Liver (tissue), 9 donors: Measurements from ENCODE around the gene VWA3B. TPM values are rescaled to one million over a fixed set of nuclear protein-coding genes. Genes with fewer than 3 reads are reported as not detected.

Experiments
- DNase-seq: peaks from one replicate; pipeline ENCODE4 v3.0.0-alpha.2; 2017; ENCODE audit warnings: low spot score
- H3K27ac ChIP-seq, 2 donors: one replicate each; pipeline ENCODE4 v1.7.0; 2013; ENCODE audit warnings: inconsistent platforms in 2 of 2, low read length in 2 of 2, control low read depth in 1 of 2, low read depth in 1 of 2, mild to moderate bottlenecking in 1 of 2
- H3K27me3 ChIP-seq, 4 donors: one replicate each; pipeline versions ENCODE4 v1.6.1 to v1.7.0; 2013; ENCODE audit warnings: low read length in 3 of 4, inconsistent platforms in 1 of 4, mild to moderate bottlenecking in 1 of 4, moderate library complexity in 1 of 4; ENCODE audit not compliant: control insufficient read depth in 4 of 4, insufficient read depth in 4 of 4
- H3K36me3 ChIP-seq, 4 donors: one replicate each; pipeline versions ENCODE4 v1.6.1 to v1.7.0; 2013; ENCODE audit warnings: low read length in 3 of 4, mild to moderate bottlenecking in 3 of 4, low read depth in 1 of 4, moderate library complexity in 1 of 4; ENCODE audit not compliant: control insufficient read depth in 4 of 4, insufficient read depth in 3 of 4
- H3K4me1 ChIP-seq, 4 donors: one replicate each; pipeline versions ENCODE4 v1.6.1 to v1.7.0; 2013; ENCODE audit warnings: low read length in 3 of 4, mild to moderate bottlenecking in 3 of 4, moderate library complexity in 1 of 4; ENCODE audit not compliant: control insufficient read depth in 4 of 4, insufficient read depth in 4 of 4
- H3K4me3 ChIP-seq, 3 donors: one replicate each; pipeline versions ENCODE4 v1.6.1 to v1.7.0; 2013; ENCODE audit warnings: low read length in 3 of 3, control low read depth in 1 of 3, low read depth in 1 of 3, mild to moderate bottlenecking in 1 of 3
- H3K9ac ChIP-seq, 2 donors: one replicate each; pipeline ENCODE4 v1.7.0; 2013; ENCODE audit warnings: low read length in 2 of 2, mild to moderate bottlenecking in 2 of 2, moderate library complexity in 2 of 2, control low read depth in 1 of 2, low read depth in 1 of 2
- H3K9me3 ChIP-seq, 4 donors: one replicate each; pipeline versions ENCODE4 v1.6.1 to v1.7.0; 2013; ENCODE audit warnings: low read length in 3 of 4; ENCODE audit not compliant: control insufficient read depth in 4 of 4
- EGR1 ChIP-seq, 2 donors: IDR thresholded peaks; 2 replicates each; pipeline ENCODE4 v1.6.1; 2016 to 2018; ENCODE audit warnings: antibody characterized with exemption in 2 of 2, low read depth in 2 of 2
- GABPA ChIP-seq, 2 donors: IDR thresholded peaks in 1 of 2; conservative IDR thresholded peaks in 1 of 2; 2 replicates each; pipeline ENCODE4 v1.6.1; 2016; ENCODE audit warnings: antibody characterized with exemption in 2 of 2, mild to moderate bottlenecking in 1 of 2, moderate library complexity in 1 of 2
- HNF4A ChIP-seq, 2 donors: conservative IDR thresholded peaks; 2 replicates each; pipeline ENCODE4 v1.6.1; 2016; ENCODE audit warnings: antibody characterized with exemption in 2 of 2, mild to moderate bottlenecking in 2 of 2
- HNF4G ChIP-seq: IDR thresholded peaks from 2 replicates; pipeline ENCODE4 v1.6.1; 2016; ENCODE audit warnings: antibody characterized with exemption
- JUND ChIP-seq, 2 donors: IDR thresholded peaks; 2 replicates each; pipeline ENCODE4 v1.6.1; 2016; ENCODE audit warnings: antibody characterized with exemption in 2 of 2
- NR2F2 ChIP-seq: IDR thresholded peaks from 2 replicates; pipeline ENCODE4 v1.6.1; 2016; ENCODE audit warnings: antibody characterized with exemption
- RXRA ChIP-seq, 2 donors: IDR thresholded peaks; 2 replicates each; pipeline ENCODE4 v1.6.1; 2017 to 2018; ENCODE audit warnings: antibody characterized with exemption in 2 of 2, mild to moderate bottlenecking in 1 of 2
- SP1 ChIP-seq: IDR thresholded peaks from 2 replicates; pipeline ENCODE4 v1.6.1; 2018; ENCODE audit warnings: antibody characterized with exemption, mild to moderate bottlenecking
- TAF1 ChIP-seq: conservative IDR thresholded peaks from 2 replicates; pipeline ENCODE4 v1.6.1; 2016; ENCODE audit warnings: antibody characterized with exemption, mild to moderate bottlenecking
- WGBS: extraction: QIAGEN DNeasy Blood & Tissue Kit; methylation state at CpG from one replicate; pipeline ENCODE4 v1.1.7; 2013; 5-methylcytosine and 5-hydroxymethylcytosine counted together
- polyA plus RNA-seq, 2 donors: library from polyadenylated mRNA; stranded (reverse) in 1 of 2; unstranded in 1 of 2; fragments of 200-250 nt in 1 of 2; fragments of >200 nt in 1 of 2; fragmentation: Nextera tagmentation in 1 of 2; extraction: Ambion mirVana in 1 of 2; gene quantifications; one replicate each; pipeline versions ENCODE4 v1.2.1 to v1.2.3, GENCODE V29; 2013 to 2015
- total RNA-seq, 2 donors: library from RNA; depleted of rRNA; stranded (reverse); fragments of >200 nt; gene quantifications; one replicate each; pipeline ENCODE4 v1.2.3, GENCODE V29; 2014
- TF ChIP-seq, protein P1 (sequence below): IDR thresholded peaks from 2 replicates; pipeline ENCODE4 v1.6.1; 2016; ENCODE audit warnings: antibody characterized with exemption, mild to moderate bottlenecking
- TF ChIP-seq, protein P2 (sequence below): IDR thresholded peaks from 2 replicates; pipeline ENCODE4 v1.6.1; 2016; ENCODE audit warnings: antibody characterized with exemption
- TF ChIP-seq, protein P3 (sequence below): IDR thresholded peaks from 2 replicates; pipeline ENCODE4 v1.6.1; 2016; ENCODE audit warnings: antibody characterized with exemption
- TF ChIP-seq, protein P4 (sequence below): fragments of 150-350 bp; IDR thresholded peaks from 2 replicates; pipeline ENCODE4 v1.5.1; 2017; ENCODE audit warnings: improper control_type of control experiment, low read depth, low read length; ENCODE audit not compliant: missing input control
- donor health status: healthy.
- donor health status: healthy.
- donor health status: healthy.
- donor health status: healthy.
- donor health status: healthy.

The VWA3B gene
- total and polyA plus RNA-seq, 4 donors = 0.08 TPM; not detected in 3

DNA sequence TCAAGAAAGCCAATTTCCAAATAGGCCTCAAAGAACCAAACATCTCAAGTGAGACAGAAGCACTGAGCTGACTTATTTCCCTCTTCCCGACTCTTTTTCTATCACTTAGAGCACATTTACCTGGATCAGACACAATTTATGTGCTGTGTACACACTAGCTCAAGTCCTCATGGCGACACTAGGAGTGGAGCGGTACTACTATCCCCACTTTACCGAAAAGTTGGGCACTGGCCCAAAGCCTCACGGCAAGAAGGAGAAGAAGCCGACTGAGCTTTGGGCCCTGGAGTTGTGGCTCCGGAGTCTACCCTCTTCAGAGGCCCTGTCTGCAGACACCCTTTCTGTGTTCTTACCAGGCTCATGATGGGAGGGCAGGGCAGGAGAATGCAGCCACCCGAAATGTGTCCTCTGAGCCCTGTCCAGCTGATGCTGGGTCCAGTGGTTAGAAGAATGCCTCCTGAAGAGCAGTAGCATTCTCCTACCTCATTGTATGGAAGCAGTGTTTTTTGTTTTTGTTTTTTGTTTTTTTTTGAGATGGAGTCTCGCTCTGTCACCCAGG, 167.6 kb downstream of the VWA3B start:
- WGBS = 94% methylated on average over 9 of the region's 9 CpGs
- DNase-seq = no peak
- Histone ChIP-seq H3K36me3 (no peaks in the 10 kb centered on the region), H3K4me3 (no peak overlapping the region), H3K27me3 (no peaks in the 10 kb centered on the region), H3K9me3 (no peaks in the 10 kb centered on the region), H3K4me1 (no peaks in the 10 kb centered on the region), H3K27ac (no peak overlapping the region), H3K9ac (no peak overlapping the region)
- TF ChIP-seq TAF1 (no peak), JUND (IDR thresholded peaks at IDR 0.05) (no peak), HNF4G (no peak), RXRA (IDR thresholded peaks at IDR 0.05) (no peak), EGR1 (IDR thresholded peaks at IDR 0.05; ENCODE audit: low read depth in 2 of 2) (no peak)
- TF ChIP-seq, protein P1, sequence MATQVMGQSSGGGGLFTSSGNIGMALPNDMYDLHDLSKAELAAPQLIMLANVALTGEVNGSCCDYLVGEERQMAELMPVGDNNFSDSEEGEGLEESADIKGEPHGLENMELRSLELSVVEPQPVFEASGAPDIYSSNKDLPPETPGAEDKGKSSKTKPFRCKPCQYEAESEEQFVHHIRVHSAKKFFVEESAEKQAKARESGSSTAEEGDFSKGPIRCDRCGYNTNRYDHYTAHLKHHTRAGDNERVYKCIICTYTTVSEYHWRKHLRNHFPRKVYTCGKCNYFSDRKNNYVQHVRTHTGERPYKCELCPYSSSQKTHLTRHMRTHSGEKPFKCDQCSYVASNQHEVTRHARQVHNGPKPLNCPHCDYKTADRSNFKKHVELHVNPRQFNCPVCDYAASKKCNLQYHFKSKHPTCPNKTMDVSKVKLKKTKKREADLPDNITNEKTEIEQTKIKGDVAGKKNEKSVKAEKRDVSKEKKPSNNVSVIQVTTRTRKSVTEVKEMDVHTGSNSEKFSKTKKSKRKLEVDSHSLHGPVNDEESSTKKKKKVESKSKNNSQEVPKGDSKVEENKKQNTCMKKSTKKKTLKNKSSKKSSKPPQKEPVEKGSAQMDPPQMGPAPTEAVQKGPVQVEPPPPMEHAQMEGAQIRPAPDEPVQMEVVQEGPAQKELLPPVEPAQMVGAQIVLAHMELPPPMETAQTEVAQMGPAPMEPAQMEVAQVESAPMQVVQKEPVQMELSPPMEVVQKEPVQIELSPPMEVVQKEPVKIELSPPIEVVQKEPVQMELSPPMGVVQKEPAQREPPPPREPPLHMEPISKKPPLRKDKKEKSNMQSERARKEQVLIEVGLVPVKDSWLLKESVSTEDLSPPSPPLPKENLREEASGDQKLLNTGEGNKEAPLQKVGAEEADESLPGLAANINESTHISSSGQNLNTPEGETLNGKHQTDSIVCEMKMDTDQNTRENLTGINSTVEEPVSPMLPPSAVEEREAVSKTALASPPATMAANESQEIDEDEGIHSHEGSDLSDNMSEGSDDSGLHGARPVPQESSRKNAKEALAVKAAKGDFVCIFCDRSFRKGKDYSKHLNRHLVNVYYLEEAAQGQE = no peak
- TF ChIP-seq, protein P2, sequence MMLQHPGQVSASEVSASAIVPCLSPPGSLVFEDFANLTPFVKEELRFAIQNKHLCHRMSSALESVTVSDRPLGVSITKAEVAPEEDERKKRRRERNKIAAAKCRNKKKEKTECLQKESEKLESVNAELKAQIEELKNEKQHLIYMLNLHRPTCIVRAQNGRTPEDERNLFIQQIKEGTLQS = no peak

DNA sequence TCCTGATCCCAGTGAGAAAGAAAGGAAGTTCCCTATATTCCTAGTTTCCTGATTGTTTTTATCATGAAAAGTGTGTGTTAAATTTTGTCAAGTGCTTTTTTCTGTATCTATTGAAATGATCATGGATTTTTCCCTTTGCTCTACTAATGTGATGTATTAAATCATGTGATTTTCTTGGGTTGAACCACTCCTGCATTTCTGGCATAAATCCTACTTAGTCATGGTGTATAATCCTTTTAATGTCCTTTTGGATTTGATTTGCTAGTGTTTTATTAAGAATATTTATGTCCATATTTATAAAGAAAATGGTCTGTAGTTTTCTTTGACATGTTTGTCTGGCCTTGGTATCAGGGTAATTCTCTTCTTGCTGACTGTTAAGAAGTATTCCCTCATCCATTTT, 171.9 kb downstream of the VWA3B start:
- no peaks in the 10 kb centered on the region for H3K4me1 ChIP-seq
- no peaks in the 10 kb centered on the region for H3K36me3 ChIP-seq
- H3K4me3 ChIP-seq = no peak overlapping the region
- H3K27me3 ChIP-seq = no peaks in the 10 kb centered on the region
- H3K9me3 ChIP-seq = peaks cover 0 to 10% (median 4%) of the 10 kb centered on the region in 4 donors
- H3K27ac ChIP-seq = no peak overlapping the region
- TF ChIP-seq, protein P3, sequence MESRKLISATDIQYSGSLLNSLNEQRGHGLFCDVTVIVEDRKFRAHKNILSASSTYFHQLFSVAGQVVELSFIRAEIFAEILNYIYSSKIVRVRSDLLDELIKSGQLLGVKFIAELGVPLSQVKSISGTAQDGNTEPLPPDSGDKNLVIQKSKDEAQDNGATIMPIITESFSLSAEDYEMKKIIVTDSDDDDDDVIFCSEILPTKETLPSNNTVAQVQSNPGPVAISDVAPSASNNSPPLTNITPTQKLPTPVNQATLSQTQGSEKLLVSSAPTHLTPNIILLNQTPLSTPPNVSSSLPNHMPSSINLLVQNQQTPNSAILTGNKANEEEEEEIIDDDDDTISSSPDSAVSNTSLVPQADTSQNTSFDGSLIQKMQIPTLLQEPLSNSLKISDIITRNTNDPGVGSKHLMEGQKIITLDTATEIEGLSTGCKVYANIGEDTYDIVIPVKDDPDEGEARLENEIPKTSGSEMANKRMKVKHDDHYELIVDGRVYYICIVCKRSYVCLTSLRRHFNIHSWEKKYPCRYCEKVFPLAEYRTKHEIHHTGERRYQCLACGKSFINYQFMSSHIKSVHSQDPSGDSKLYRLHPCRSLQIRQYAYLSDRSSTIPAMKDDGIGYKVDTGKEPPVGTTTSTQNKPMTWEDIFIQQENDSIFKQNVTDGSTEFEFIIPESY = no peak
- TF ChIP-seq GABPA (IDR thresholded peaks at IDR 0.05 in 1 of 2, conservative IDR thresholded peaks at IDR 0.05 in 1 of 2) (no peak), SP1 (no peak), RXRA (IDR thresholded peaks at IDR 0.05) (no peak), EGR1 (IDR thresholded peaks at IDR 0.05; ENCODE audit: low read depth in 2 of 2) (no peak), NR2F2 (no peak), JUND (IDR thresholded peaks at IDR 0.05) (no peak), HNF4A (conservative IDR thresholded peaks at IDR 0.05) (no peak)
- TF ChIP-seq, protein P4, sequence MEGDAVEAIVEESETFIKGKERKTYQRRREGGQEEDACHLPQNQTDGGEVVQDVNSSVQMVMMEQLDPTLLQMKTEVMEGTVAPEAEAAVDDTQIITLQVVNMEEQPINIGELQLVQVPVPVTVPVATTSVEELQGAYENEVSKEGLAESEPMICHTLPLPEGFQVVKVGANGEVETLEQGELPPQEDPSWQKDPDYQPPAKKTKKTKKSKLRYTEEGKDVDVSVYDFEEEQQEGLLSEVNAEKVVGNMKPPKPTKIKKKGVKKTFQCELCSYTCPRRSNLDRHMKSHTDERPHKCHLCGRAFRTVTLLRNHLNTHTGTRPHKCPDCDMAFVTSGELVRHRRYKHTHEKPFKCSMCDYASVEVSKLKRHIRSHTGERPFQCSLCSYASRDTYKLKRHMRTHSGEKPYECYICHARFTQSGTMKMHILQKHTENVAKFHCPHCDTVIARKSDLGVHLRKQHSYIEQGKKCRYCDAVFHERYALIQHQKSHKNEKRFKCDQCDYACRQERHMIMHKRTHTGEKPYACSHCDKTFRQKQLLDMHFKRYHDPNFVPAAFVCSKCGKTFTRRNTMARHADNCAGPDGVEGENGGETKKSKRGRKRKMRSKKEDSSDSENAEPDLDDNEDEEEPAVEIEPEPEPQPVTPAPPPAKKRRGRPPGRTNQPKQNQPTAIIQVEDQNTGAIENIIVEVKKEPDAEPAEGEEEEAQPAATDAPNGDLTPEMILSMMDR = no peak
- H3K9ac ChIP-seq = no peak overlapping the region
- no peak for DNase-seq
